ENCODE results near the gene CD248.
"Not testable (repeated sequence)": the region's sequence is repeated elsewhere in the genome, so short reads cannot be mapped to it uniquely, and the experiment has no call there.

Gene CD248

GRCh38 chr11:66282468-66283455 lies 34.1 kb downstream of the CD248 start:
- H3K4me3 ChIP-seq = no peak overlapping the region
- peak overlapping the region in 5 of 21 experiments; percentile 24 to 41 (median 31) for H3K27ac ChIP-seq

- H3K4me3 ChIP-seq = no peak overlapping the region
- no peak overlapping the region for H3K27ac ChIP-seq
These were observed 34.9 kb downstream of the CD248 start for GRCh38 chr11:66281776-66282467.

- Histone ChIP-seq H3K27ac (no peak overlapping the region), H3K4me3 (no peak overlapping the region)
These were observed 35.8 kb downstream of the CD248 start for GRCh38 chr11:66281001-66281400.

- Histone ChIP-seq H3K4me3 (no peak overlapping the region), H3K27ac (no peak overlapping the region)
These were observed 36.4 kb downstream of the CD248 start for GRCh38 chr11:66280428-66280827.

GRCh38 chr11:66279092-66279734 lies 37.6 kb downstream of the CD248 start:
- Histone ChIP-seq H3K4me3 (peak overlapping the region in 1 of 7 experiments; percentile 30), H3K27ac (no peak overlapping the region)

- Histone ChIP-seq H3K4me3 (peak overlapping the region in 2 of 7 experiments; percentile 30 to 31), H3K27ac (no peak overlapping the region)
These were observed 38.3 kb downstream of the CD248 start for GRCh38 chr11:66278363-66279091.

GRCh38 chr11:66277471-66278362 lies 39.1 kb downstream of the CD248 start, which contains the start of gene CNIH2:
TSS of gene CNIH2 (plus strand) at chr11:66278175. CDS start at chr11:66278457, 282 bp downstream.
- Histone ChIP-seq H3K27ac (peak within 1 kb of the TSS in 6 of 21 experiments; percentile 10 to 67 (median 36)), H3K4me3 (peak within 1 kb of the TSS in 3 of 7 experiments; percentile 22 to 31 (median 30))

- H3K4me3 ChIP-seq = not testable (repeated sequence)
- peak overlapping the region in 2 of 21 experiments; percentile 41 to 46 for H3K27ac ChIP-seq
These were observed 39.8 kb downstream of the CD248 start for GRCh38 chr11:66277064-66277463.

- H3K4me3 ChIP-seq, H3K27ac ChIP-seq: not testable (repeated sequence)
These were observed 40.2 kb downstream of the CD248 start for GRCh38 chr11:66276619-66277018.

GRCh38 chr11:66275984-66276612 lies 40.7 kb downstream of the CD248 start:
- H3K4me3 ChIP-seq = no peak overlapping the region
- H3K27ac ChIP-seq = no peak overlapping the region

GRCh38 chr11:66275396-66275795 lies 41.4 kb downstream of the CD248 start:
- no peak overlapping the region for H3K27ac ChIP-seq
- H3K4me3 ChIP-seq = no peak overlapping the region

GRCh38 chr11:66274219-66274618 lies 42.6 kb downstream of the CD248 start:
- no peak overlapping the region for H3K4me3 ChIP-seq
- H3K27ac ChIP-seq = no peak overlapping the region

- Histone ChIP-seq H3K4me3 (no peak overlapping the region), H3K27ac (peak overlapping the region in 1 of 21 experiments; percentile 12)
These were observed 44.2 kb downstream of the CD248 start for GRCh38 chr11:66272596-66272995.

- Histone ChIP-seq H3K4me3 (no peak overlapping the region), H3K27ac (peak overlapping the region in 1 of 21 experiments; percentile 12)
These were observed 45.0 kb downstream of the CD248 start for GRCh38 chr11:66271816-66272215.

GRCh38 chr11:66268952-66269905 lies 47.6 kb downstream of the CD248 start:
- Histone ChIP-seq H3K4me3 (peak overlapping the region; percentile 64 to 95 (median 79)), H3K27ac (peak overlapping the region; percentile 80 to 99 (median 97))

GRCh38 chr11:66268244-66268951 lies 48.4 kb downstream of the CD248 start, which contains the start of gene RAB1B:
TSS of gene RAB1B (plus strand) at chr11:66268639. CDS start at chr11:66268680, 41 bp downstream.
- Histone ChIP-seq H3K4me3 (peak within 1 kb of the TSS; percentile 64 to 95 (median 79)), H3K27ac (peak within 1 kb of the TSS; percentile 83 to 99 (median 97))
